Activated T-cell treated with anti-CD3 and anti-CD28 coated beads for 4 hours (primary cell): Measurements from ENCODE around the gene KIF19.
"Not testable (repeated sequence)": the region's sequence is repeated elsewhere in the genome, so short reads cannot be mapped to it uniquely, and the experiment has no call there.

Source experiments
- DNase-seq: peaks from one replicate; pipeline ENCODE4 v3.0.0-alpha.2; 2020

KIF19 gene

GRCh38 chr17:74325743-74326379 lies at the start of gene KIF19:
Gene KIF19, plus strand, starts transcription at chr17:74326226. Its CDS starts 124 bp downstream, at chr17:74326350.
- peak; percentile 30 for DNase-seq

- no peak for DNase-seq
Measured at GRCh38 chr17:74276541-74277009, 49.5 kb upstream of the KIF19 start.

DNA sequence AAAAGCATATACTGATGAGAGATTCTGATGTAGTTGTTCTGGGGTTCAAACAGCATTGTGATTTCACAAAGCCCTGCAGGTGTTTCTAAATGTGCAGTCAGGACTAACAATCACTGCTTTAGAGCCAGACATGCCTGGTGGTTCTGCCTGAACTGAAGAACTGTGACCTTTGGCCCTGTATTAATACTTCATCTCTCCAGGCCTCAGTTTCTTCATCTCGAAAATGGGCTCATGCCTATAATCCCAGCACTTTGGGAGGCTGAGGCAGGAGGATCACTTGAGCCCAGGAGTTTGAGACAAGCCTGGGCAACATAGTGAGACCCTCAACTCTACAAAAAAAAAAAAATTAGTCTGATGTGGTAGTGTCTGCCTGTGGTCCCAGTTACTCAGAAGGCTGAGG lies 48.1 kb upstream of the KIF19 start:
- no peak for DNase-seq

- DNase-seq, result not testable (repeated sequence)
Measured at GRCh38 chr17:74279617-74280016, 46.4 kb upstream of the KIF19 start.

DNA sequence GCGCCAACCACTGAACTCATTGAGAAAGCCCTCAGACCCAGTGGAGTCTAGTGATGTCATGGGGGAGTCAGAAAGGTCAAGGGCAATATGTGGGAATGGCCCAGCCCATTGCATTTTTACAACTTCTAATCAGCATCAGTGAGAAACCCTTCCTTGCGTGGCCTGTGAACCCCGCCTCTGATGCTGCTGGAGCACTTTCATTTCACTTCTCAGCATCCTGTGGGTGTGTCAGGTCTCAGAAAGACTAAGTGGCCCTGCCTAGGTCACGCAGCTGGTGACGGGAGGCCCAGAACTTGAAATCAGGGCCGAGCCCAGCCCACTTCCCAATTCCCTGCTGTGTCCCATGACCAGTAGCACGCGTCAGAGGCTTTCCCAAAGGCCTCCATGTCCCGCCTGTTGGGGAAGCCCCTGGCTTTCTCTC lies 45.9 kb upstream of the KIF19 start:
- peak; percentile 18 for DNase-seq

DNA sequence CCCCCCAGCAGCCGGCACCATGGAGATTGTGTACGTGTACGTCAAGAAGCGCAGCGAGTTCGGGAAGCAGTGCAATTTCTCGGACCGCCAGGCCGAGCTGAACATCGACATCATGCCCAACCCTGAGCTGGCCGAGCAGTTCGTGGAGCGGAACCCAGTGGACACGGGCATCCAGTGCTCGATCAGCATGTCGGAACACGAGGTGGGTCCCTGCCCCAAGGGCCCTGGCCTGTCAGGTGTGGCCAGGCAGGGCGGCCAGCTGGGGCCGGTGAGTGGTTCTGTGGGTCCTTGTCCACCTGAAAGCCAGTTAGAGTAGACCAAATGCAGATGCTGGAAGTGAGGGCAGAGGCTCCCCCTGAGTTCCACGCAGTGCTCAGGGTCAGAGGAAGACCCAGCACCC lies 44.2 kb upstream of the KIF19 start:
- no peak for DNase-seq

DNA sequence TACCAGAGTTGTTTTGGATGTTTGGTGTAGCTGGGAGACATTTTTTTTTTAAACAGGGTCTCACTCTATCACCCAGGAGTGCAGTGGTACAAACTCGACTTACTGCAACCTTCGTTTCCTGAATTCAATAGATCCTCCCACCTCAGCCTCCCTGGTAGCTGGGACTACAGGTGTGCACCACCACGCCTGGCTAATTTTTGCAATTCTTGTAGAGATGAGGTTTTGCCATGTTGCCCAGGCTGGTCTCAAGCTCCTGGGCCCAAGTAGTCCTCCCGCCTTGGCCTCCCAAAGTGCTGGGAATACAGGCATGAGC lies 43.8 kb upstream of the KIF19 start:
- not testable (repeated sequence) for DNase-seq

DNA sequence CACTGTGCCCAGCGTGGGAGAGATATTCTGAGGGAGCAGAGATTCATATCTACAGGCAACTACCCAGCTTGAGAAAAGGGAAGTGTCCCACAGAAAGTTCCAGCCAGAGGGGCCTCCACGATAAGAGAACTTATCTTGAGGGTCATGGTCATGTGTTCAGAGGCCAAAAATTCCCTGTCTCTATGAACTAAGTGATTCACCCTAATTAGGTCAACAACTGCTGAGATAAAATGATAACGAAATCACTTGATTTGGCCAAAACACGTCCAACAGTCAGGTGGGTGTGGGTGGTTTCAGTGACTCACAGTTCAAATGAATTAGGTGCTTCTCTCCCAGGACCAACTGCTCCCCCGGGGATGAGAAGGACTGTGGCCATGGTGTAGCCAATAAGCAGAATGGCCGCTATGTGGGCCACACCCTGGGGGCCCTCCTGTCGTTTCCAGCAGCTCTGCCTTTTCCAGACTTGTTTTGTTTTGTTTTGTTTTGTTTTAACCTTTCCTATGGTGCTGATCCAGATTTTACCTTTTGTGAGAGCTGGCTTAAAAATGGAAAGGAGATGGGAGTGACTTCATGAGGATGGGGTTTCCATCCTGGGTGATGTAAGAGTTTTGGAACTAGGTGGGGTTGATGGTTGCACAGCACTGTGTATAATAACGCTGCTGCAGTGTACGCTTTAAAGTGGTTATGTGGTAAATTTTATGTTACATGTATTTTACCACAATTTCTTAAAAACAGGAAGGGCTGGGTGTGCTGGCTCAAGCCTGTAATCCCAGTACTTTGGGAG lies 43.2 kb upstream of the KIF19 start:
- no peak for DNase-seq

DNA sequence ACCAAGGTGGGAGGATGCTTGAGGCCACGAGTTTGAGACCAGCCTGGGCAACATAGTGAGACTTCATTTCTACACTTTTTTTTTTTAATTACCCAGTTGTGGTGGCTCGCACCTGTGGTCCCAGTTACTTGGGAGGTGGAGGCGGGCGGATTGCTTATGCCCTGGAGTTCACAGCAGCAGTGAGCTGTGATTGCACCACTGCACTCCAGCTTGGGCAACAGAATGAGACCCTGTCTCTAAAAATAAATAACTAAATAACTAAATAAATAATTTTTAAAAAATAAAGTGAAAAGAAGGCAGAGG lies 42.7 kb upstream of the KIF19 start:
- no peak for DNase-seq

DNA sequence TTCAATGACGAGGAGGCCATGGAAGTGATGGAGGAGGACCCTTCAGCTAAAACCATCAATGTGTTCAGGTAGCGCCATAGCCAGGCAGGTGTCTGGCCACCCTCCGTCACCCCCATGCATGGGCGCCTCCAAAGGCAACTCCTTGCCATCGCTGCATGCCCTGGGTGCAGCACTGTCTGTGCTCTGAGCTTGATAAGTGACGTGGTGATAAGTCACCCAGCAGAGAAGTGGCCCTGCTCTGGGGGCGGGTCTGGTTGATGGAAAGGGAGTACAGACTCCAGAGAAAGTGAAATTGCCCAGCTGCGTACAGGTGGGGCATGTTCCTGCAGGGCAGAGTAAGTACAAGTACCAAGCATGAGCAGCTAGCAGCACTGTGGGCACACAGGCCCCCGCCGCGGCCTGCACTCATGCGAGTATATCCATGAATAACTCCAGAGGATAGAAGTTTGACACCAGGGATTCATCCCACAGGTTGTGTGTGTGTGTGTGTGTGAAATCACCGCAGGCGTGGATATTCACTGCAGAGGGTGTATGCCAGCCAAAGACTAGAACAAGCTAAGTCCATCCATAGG lies 38.9 kb upstream of the KIF19 start:
- DNase-seq, result no peak

DNA sequence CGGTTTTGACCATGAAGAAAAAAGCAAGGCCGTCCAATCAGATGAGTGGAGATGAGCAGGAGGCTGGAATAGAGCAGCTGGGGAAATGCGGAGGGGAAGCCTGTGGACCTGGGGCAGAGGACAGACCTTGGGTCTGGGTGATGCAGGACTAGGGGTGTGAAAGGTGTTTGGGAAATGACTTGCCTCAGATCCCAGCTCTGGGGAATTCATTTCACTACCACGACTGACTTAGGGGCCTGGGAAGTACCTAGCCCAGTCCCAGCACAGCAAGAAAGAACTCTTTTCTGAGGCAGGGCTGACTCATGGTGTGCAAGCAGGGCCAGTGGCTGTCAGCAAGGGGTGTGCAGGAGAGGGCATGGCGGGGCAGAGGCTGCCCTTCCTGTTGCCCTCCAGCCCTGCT lies 37.2 kb upstream of the KIF19 start:
- no peak for DNase-seq

GRCh38 chr17:74289688-74290087 lies 36.3 kb upstream of the KIF19 start:
- no peak for DNase-seq

GRCh38 chr17:74290340-74290739 lies 35.7 kb upstream of the KIF19 start:
- DNase-seq, result no peak

DNA sequence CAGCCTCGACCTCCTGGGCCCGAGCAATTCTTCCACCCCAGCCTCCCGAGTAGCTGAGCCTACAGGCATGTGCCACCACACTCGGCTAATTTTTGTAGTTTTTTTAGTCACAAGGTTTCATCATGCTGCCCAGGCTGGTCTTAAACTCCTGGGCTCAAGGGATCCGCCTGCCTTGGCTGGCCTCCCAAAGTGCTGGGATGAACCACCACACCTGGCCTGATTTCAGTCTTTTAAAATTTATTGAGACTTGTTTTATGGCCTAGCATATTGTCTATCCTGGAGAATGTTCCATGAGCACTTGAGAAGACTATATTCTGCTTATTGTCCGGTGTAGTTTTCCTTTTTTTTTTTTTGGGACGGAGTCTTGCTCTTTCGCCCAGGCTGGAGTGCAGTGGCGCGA lies 33.5 kb upstream of the KIF19 start:
- no peak for DNase-seq

GRCh38 chr17:74295625-74296547 lies 30.1 kb upstream of the KIF19 start:
- no peak for DNase-seq

DNA sequence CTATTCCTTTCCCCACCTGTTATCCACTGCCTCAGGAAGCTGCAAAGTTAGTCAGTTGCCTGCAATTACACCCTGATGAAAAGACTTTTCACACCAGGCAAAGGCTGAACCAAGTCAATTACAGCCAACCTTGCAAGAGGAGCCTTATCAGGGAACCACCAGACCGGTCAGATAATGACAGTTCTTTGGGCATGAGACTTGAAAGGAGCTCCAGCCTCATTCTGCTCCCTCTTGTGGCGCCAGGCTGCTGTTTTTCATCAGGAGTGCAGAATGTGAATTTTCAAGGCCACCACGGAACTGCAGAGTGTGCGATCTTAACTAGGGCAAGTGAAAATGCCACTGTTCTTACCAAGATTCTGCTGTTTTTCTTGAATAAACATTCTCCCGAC lies 29.5 kb upstream of the KIF19 start:
- DNase-seq, result no peak

DNA sequence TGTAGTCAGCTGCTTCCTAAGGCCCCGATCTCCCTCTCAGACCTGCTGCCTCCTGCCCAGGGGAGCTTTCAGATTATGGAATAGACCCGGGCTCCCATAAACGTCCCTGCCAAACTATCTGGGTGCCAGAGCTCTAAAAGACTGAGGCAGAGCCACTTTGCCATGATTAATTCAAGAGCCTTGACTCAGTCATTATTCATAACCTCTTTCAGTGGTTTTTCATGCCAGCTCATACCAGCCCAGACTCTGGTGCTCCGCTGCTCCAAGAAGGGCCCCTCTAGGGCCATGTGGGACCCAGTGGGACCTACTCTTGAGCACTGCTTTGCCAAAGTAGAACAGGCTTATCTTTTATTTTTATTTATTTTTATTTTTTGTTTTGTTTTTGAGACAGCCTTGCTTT lies 28.1 kb upstream of the KIF19 start:
- no peak for DNase-seq

- no peak for DNase-seq
Measured at GRCh38 chr17:74298778-74299177, 27.2 kb upstream of the KIF19 start.

- no peak for DNase-seq
Measured at GRCh38 chr17:74299226-74300009, 26.6 kb upstream of the KIF19 start.

DNA sequence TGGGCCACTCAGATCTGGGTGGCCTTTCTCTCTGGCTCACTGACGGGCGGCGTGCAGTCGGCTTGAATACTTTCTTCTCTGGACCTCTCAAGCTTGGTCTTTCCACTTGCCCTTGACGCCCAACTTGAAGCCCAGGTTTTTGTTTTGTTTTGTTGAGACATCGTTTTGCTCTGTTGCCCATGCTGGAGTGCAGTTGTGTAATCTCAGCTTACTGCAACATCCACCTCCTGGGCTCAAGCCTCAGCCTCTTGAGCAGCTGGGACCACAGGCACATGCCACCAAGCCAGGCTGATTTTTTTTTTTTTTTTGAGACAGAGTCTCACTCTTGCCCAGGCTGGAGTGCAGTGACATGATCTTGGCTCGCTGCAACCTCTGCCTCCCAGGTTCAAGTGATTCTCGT lies 22.7 kb upstream of the KIF19 start:
- DNase-seq, result no peak

DNA sequence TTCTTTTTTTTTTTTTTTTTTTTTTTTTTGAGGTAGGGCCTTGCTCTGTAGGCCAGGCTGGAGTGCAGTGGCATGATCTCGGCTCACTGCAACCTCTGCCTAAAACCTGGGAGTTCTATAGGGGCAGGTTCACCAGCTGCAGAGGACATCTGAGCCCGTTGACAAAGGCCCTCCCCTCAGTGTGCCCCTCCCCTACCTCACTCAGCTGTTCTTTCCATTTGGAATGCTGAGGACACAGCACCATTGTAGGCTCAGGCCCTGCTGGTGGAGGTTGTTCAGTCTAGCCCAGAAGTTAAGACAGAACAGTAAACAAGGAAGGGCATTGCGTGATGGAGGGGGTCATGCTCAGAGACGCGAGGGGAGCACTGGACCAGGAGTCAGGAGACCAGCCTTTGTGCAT lies 21.8 kb upstream of the KIF19 start:
- no peak for DNase-seq

DNA sequence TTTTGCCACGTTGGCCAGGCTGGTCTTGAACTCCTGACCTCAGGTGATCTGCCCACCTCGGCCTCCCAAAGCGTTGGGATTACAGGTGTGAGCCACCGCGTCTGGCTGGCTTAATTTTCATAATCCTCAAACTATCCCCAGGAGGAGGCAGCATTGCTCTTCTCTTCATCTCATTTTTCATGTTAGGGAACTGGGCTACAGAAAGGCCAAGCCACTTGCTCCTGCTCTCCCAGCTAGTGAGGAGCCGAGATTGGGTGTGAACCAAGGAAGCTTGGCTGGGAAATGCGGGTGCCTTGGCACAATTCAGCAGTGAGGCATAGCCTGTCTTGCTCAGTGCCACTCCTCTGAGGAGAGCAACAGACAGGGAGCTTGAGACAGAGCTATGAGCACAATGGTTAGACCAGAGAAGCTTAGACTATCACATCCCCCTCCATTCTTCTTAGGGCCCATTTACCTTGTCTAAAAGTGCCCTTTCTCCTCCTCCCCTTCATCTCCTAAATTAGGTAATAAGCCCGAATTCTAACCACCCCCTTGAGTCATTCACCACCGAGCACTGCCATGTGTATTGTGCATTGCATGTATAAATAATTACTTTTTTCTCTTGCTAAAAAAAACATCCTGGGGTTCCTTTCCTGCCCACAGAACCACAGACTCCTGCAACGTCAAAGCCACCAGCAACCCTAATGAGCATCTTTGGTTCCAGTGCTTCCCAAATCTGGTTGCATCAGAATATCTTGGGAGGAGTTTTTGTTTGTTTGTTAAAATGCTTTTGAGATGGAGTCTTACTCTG lies 20.0 kb upstream of the KIF19 start:
- DNase-seq, result no peak
